ENCODE measurements around the gene NRG2. TPM values are rescaled to one million over a fixed set of nuclear protein-coding genes. Genes with fewer than 3 reads are reported as not detected.

The NRG2 gene
- total RNA-seq, 1 experiment from 2014 or later = not detected

GRCh38 chr5:139888370-139888769, 154.7 kb downstream of the NRG2 start:
- no peaks in the 10 kb centered on the region for H3K9me3 ChIP-seq (ENCODE audit: low read depth, low read length, poor library complexity, severe bottlenecking)
- H3K36me3 ChIP-seq (ENCODE audit: insufficient read depth, low read length, poor library complexity, severe bottlenecking) = no peaks in the 10 kb centered on the region
- no peak overlapping the region for H3K4me3 ChIP-seq (ENCODE audit: low read depth, low read length, poor library complexity, severe bottlenecking)
- ChIA-PET CTCF (no interaction called here), POLR2A (ENCODE audit: low non-redundant PET) (no interaction called here)
- H3K27me3 ChIP-seq (replicated peaks; ENCODE audit: insufficient read depth, low read depth, low read length, poor library complexity) = peaks cover 18% of the 10 kb centered on the region
- no peaks in the 10 kb centered on the region for H3K4me1 ChIP-seq (ENCODE audit: insufficient read depth, low read length, poor library complexity, severe bottlenecking)
- intact Hi-C loops (cut with micrococcal nuclease; ENCODE audit: unreplicated experiment) = no loop called here
- H3K27ac ChIP-seq (ENCODE audit: low read depth, low read length, poor library complexity, severe bottlenecking) = no peak overlapping the region
- no peak for DNase-seq (ENCODE audit: low spot score)
- TF ChIP-seq, protein P1, sequence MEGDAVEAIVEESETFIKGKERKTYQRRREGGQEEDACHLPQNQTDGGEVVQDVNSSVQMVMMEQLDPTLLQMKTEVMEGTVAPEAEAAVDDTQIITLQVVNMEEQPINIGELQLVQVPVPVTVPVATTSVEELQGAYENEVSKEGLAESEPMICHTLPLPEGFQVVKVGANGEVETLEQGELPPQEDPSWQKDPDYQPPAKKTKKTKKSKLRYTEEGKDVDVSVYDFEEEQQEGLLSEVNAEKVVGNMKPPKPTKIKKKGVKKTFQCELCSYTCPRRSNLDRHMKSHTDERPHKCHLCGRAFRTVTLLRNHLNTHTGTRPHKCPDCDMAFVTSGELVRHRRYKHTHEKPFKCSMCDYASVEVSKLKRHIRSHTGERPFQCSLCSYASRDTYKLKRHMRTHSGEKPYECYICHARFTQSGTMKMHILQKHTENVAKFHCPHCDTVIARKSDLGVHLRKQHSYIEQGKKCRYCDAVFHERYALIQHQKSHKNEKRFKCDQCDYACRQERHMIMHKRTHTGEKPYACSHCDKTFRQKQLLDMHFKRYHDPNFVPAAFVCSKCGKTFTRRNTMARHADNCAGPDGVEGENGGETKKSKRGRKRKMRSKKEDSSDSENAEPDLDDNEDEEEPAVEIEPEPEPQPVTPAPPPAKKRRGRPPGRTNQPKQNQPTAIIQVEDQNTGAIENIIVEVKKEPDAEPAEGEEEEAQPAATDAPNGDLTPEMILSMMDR (conservative IDR thresholded peaks at IDR 0.05; ENCODE audit: low read depth, low read length) = no peak
- TF ChIP-seq EZH2 (IDR thresholded peaks at IDR 0.05; ENCODE audit: borderline replicate concordance, low read depth, low read length, poor library complexity, severe bottlenecking) = no peak
- BruUV-seq (replicated peaks) = no TSS peak

- intact Hi-C loops (cut with micrococcal nuclease; ENCODE audit: unreplicated experiment) = no loop called here
- ChIA-PET CTCF (no interaction called here), POLR2A (ENCODE audit: low non-redundant PET) (no interaction called here)
- no peaks in the 10 kb centered on the region for H3K36me3 ChIP-seq (ENCODE audit: insufficient read depth, low read length, poor library complexity, severe bottlenecking)
- no TSS peak for BruUV-seq (replicated peaks)
- H3K4me3 ChIP-seq (ENCODE audit: low read depth, low read length, poor library complexity, severe bottlenecking) = no peak overlapping the region
- no peaks in the 10 kb centered on the region for H3K9me3 ChIP-seq (ENCODE audit: low read depth, low read length, poor library complexity, severe bottlenecking)
- H3K27me3 ChIP-seq (replicated peaks; ENCODE audit: insufficient read depth, low read depth, low read length, poor library complexity) = peaks cover 18% of the 10 kb centered on the region
- DNase-seq (ENCODE audit: low spot score) = no peak
- no peak for TF ChIP-seq EZH2 (IDR thresholded peaks at IDR 0.05; ENCODE audit: borderline replicate concordance, low read depth, low read length, poor library complexity, severe bottlenecking)
- TF ChIP-seq, protein P1 (conservative IDR thresholded peaks at IDR 0.05; ENCODE audit: low read depth, low read length) = no peak
- H3K27ac ChIP-seq (ENCODE audit: low read depth, low read length, poor library complexity, severe bottlenecking) = no peak overlapping the region
- no peaks in the 10 kb centered on the region for H3K4me1 ChIP-seq (ENCODE audit: insufficient read depth, low read length, poor library complexity, severe bottlenecking)
Observed at GRCh38 chr5:139886213-139886612, 156.9 kb downstream of the NRG2 start.

GRCh38 chr5:139885857-139886208, 157.3 kb downstream of the NRG2 start:
- BruUV-seq (replicated peaks) = no TSS peak
- intact Hi-C loops (cut with micrococcal nuclease; ENCODE audit: unreplicated experiment) = no loop called here
- Histone ChIP-seq H3K4me3 (ENCODE audit: low read depth, low read length, poor library complexity, severe bottlenecking) (no peak overlapping the region), H3K4me1 (ENCODE audit: insufficient read depth, low read length, poor library complexity, severe bottlenecking) (no peaks in the 10 kb centered on the region), H3K27me3 (replicated peaks; ENCODE audit: insufficient read depth, low read depth, low read length, poor library complexity) (peaks cover 16% of the 10 kb centered on the region), H3K36me3 (ENCODE audit: insufficient read depth, low read length, poor library complexity, severe bottlenecking) (no peaks in the 10 kb centered on the region), H3K9me3 (ENCODE audit: low read depth, low read length, poor library complexity, severe bottlenecking) (no peaks in the 10 kb centered on the region), H3K27ac (ENCODE audit: low read depth, low read length, poor library complexity, severe bottlenecking) (no peak overlapping the region)
- CTCF ChIA-PET = no interaction called here
- TF ChIP-seq, protein P1 (conservative IDR thresholded peaks at IDR 0.05; ENCODE audit: low read depth, low read length) = no peak
- TF ChIP-seq EZH2 (IDR thresholded peaks at IDR 0.05; ENCODE audit: borderline replicate concordance, low read depth, low read length, poor library complexity, severe bottlenecking) = no peak
- DNase-seq (ENCODE audit: low spot score) = no peak
- POLR2A ChIA-PET (ENCODE audit: low non-redundant PET) = no interaction called here
